ENCODE results near the gene ALOX5.
"Not testable (repeated sequence)": the region's sequence is repeated elsewhere in the genome, so short reads cannot be mapped to it uniquely, and the experiment has no call there.

The ALOX5 gene

DNA sequence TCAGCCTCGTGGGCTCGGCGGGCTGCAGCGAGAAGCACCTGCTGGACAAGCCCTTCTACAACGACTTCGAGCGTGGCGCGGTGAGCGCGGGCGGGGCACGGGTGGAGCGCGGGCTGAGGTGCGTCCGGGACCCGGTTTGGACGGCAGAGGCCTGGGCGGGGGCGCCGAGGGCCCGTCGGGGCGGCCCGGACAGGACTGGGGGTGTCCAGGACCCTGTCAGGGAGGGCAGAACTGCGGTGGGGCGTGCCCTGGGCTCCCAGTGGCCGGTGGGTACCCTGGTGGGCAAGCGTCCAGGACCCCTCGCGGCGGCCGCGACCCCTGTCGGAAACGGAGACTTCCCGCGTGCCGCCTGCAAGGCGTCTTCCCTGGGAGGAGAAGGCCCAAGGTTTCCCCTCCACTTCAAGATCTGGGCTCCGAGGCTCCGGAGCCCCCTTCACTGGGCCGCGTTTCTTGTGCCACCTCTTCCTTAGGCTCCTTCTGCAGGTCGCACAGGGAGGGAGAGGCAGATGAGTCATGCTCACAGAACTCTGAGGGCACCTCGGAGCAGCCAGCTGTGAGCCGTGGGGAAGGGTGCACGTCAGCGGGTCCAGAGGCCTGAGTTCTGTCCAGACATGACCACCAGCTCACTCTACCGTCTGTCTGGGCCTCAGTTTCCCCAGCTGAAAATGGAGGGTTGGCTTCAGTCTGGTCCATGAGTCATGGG is 485 bp downstream of the ALOX5 start:
- DNase-seq, result no peak

- no peak for DNase-seq
Observed at GRCh38 chr10:45375101-45375500, 1.1 kb downstream of the ALOX5 start.

- DNase-seq, result no peak
Observed at GRCh38 chr10:45375716-45376231, 1.8 kb downstream of the ALOX5 start.

GRCh38 chr10:45376371-45376801 is 2.4 kb downstream of the ALOX5 start:
- no peak for DNase-seq

DNA sequence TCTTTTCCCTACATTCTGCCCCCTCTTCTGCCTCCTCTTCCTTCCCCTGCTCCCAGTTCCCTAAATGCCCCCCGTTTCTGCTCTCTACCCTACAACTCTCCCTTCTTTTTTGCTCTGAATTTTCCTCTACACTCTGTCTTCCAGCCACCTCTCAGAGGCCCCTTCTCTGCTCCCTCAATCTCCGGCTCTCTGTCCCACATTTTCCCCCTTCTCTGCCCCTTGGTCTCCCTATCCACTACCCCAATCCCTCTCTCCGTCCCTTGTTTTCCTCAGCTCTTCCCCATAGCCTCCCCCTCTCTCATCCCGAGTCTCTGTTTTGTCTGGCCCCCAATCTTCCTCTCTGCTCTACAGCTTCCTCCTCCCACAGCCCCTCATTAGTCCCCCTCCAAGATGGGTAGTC is 3.3 kb downstream of the ALOX5 start:
- DNase-seq, result no peak

DNA sequence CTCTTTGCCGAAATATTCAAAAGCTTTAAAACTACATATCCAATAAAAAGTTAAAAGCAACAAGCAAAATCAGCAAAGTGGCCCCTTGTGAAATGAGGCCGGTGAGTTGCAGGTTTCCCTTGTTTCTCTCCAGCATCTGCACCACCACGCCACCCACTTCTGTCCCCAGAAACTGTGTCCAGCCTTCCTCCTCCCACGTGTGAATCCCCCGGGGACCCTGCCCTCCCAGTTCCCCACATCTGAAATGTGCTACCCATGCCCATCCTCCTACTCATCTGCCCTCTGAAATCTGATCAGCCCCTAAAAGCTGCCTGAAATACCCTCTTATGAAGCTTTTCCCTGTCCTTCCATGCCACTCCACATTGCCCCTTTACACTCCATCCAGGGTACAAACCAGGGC is 3.8 kb downstream of the ALOX5 start:
- no peak for DNase-seq

GRCh38 chr10:45378914-45379726 is 5.1 kb downstream of the ALOX5 start:
- no peak for DNase-seq

DNA sequence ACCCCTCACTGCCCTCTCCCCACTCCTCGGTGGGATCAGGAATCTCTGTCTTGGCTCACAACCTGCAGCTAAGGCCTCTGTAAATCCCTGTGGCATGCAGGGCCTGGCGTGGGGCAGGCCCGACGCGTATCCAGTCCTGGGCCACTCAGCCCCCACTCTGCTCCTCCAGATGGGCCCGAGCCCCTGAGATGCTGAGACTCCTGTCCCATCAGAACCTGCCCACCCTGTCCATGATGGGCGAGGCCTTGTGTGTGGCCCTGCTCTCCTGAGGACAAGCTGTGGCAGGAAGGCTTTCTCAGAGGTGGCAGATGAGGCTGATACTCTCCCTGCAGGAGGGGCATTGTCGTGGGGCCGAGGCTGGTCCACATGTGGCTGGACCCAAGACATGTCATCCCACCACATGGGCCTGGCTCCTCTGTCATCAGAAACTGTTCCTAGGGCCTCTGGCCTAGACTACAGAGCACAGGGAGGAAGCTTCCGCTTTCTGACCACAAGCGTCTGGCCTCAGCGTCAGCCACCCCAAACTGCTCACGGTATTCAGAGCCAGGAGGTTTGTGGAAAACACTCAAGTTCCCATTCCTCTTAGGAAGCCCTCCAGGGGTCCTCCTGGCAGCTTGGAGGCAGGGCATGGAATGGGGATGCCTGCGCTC is 6.0 kb downstream of the ALOX5 start:
- DNase-seq, result no peak

GRCh38 chr10:45380903-45381620 is 7.0 kb downstream of the ALOX5 start:
- DNase-seq, result no peak

DNA sequence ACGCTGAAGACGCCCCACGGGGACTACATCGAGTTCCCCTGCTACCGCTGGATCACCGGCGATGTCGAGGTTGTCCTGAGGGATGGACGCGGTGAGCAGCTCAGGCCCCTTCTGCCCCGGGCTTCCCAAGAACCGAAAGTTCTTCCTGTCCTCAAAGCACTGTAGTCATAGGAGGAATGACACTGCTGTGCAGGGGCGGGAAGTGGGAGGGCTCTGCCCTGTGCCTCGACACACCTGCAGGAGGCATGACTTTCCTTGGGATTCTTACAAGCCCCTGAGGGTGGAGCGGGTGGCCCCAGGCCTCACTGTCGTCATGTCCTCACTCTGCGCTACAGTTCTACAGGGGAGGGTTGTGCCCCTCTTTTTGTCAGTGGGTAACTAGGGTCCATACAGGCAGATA is 8.6 kb downstream of the ALOX5 start:
- DNase-seq, result no peak

- DNase-seq, result no peak
Observed at GRCh38 chr10:45383682-45384330, 9.8 kb downstream of the ALOX5 start.

GRCh38 chr10:45386657-45387056 is 12.6 kb downstream of the ALOX5 start:
- no peak for DNase-seq

DNA sequence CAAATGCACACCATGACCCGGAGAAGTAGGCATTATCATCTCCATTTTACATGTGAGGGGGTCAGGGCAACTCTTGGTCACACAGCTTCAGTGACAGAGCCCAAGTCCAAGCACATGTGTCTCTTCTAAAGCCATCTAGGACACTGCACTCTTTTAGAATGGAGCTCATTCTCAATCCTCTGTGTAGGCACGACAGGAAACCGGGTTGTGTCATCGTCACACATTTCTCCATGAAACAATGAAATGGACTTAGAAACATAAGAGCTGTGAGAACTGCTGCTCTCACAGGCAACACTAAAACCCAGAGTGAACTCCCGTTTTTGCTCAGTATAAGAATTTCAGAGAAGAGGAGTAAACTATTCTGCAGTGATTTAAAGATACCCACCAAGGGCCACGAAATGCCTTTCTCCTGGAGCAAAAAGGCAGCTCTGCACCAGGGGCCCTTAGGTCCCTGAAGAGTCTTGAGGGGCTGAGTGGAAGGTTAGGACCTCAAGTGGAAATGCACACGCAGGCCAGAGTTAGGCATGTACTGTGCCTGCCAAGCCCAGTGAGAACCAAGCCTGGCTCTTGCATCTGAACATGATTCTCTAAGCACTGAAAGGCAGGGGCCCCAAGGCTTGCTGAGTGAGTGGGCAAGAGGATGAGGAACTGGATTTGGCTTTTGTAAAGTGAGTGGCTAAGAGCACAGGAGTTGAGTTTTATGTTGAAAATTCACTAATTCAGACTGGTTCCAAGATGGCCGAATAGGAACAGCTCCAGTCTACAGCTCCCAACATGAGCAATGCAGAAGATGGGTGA is 13.3 kb downstream of the ALOX5 start:
- DNase-seq, result no peak

DNA sequence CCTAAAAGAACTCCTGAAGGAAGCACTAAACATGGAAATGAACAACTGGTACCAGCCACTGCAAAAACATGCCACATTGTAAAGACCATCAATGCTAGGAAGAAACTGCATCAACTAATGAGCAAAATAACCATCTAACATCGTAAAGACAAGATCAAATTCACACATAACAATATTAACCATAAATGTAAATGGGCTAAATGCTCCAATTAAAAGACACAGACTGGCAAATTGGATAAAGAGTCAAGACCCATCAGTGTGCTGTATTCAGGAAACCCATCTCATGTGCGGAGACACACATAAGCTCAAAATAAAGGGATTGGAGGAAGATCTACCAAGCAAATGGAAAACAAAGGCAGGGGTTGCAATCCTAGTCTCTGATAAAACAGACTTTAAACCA is 15.7 kb downstream of the ALOX5 start:
- not testable (repeated sequence) for DNase-seq

DNA sequence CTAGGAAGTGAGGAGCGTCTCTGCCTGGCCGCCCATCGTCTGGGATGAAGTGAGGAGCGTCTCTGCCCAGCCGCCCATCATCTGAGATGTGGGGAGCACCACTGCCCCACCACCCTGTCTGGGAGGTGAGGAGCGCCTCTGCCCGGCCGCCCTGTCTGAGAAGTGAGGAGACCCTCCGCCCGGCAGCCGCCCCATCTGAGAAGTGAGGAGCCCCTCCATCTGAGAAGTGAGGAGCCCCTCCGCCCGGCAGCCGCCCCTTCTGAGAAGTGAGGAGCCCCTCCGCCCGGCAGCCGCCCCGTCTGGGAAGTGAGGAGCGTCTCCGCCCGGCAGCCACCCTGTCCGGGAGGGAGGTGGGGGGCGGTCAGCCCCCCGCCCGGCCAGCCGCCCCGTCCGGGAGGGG is 17.6 kb downstream of the ALOX5 start:
- not testable (repeated sequence) for DNase-seq

GRCh38 chr10:45395554-45395953 is 21.5 kb downstream of the ALOX5 start:
- DNase-seq, result no peak

DNA sequence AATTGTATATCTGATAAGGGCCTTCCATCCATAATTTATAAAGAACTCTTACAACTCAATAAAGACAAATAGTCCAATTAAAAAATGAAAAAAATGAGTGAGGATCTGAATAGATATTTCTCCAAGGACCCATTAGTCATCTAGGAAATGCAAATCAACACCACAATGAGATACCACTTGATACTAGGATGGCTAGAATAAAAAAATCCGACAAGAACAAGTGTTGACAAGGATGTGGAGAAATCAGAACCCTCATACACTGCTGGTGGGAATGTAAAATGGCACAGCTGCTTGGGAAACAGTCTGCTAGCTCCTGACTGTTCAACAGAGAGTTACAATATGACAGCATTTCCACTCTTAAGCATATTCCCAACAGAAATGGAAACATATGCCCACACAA is 24.6 kb downstream of the ALOX5 start:
- no peak for DNase-seq

DNA sequence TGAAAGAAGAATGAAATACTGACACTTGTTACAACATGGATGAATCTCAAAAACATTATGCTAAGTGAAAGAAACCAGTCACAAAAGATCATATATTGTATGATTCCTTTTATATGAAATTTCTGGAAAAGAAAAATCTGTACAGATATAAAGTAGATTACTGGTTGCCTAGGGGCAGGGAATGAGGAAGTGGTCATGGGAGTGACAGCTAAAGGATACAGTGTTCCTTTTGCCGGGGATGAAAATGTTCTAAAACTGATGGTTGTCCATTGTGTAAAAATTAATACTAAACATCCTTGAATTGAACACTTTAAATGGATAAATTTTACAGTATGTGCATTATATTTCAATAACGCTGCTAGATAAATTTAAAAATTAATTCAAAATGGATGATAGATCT is 25.1 kb downstream of the ALOX5 start:
- no peak for DNase-seq

DNA sequence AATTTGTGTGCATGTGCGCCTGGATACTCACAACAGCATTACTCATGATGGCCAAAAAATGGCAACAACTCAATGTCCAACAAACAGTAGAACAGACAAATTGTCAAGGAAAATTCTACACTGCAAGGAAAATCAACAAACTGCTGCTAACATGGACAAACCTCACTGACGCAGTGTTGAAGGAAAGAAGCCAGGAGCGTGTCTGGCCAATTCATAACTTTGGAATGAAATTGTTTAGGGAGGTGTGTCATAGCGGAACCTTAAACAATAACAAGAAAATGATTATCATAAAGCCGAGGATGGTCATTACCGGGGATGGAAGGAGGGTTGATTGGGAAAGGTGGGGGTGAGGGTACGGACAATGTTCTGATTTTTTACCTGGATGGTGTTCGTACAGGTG is 29.1 kb downstream of the ALOX5 start:
- DNase-seq, result no peak

- DNase-seq, result no peak
Observed at GRCh38 chr10:45404087-45404769, 30.2 kb downstream of the ALOX5 start.

DNA sequence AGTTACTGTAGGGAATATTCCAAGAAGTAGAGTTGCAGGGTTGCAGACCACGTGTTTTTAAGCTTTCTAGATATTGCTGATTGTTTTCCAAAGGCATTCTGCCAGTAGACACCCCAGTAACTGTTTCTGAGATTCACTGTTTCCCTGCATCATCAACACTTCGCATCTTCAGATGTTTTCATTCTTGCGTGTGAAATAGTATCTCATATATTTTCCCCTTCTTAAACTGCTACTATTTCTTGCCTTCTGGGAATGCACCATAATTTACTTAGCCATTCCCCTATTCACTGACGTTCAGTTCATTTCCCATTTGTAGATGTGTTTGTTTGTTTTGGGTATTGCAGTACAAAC is 30.7 kb downstream of the ALOX5 start:
- DNase-seq, result no peak

Data from NCI-H510A treated with DMSO at 0.1 percent for 48 hours (cell line).